Measurements from ENCODE around the gene C1orf159.
A peak's percentile ranks its signal among the peaks of the same experiment; 100 is the strongest.

GRCh38 chr1:1079408-1080121, 36.3 kb downstream of the C1orf159 start:
- TF ChIP-seq CTCF (IDR thresholded peaks at IDR 0.05; ENCODE audit: low read depth, low read length) (no peak), POLR2A (IDR thresholded peaks at IDR 0.05; ENCODE audit: extremely low read depth, insufficient read length) (no peak), MAX (IDR thresholded peaks at IDR 0.05; ENCODE audit: low read depth, low read length) (peak; percentile 62), MYC (IDR thresholded peaks at IDR 0.05; ENCODE audit: low read depth, low read length) (peak; percentile 25; the same call in 1 of the 2 replicates)
